Effector CD8-positive, alpha-beta T cell (primary cell): ENCODE measurements around the gene ADAMTSL1.

Experiments
- DNase-seq: peaks from one replicate; lab custom pipeline; 2025; lab: John Stamatoyannopoulos, UW

The ADAMTSL1 gene

GRCh38 chr9:18699764-18700163, 225.8 kb downstream of the ADAMTSL1 start:
- DNase-seq: no peak

DNA sequence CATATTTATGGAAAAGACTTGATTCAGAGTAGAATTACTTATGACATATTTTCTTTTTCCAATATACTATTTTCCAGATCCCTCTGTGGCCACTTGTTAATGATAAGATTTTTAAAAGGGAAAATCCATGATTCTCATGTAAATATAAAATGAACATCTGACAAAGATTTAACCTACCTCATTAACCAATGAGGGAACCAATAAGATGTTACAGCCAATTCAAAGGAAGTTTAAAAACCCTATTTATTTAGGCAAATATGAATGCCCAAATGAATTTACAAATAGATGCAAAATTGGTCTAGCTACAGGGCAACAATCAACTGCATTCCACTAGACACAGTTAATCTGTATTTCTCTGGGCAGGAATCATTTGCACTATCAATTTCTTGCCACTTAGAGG, 226.8 kb downstream of the ADAMTSL1 start:
- DNase-seq: no peak

DNA sequence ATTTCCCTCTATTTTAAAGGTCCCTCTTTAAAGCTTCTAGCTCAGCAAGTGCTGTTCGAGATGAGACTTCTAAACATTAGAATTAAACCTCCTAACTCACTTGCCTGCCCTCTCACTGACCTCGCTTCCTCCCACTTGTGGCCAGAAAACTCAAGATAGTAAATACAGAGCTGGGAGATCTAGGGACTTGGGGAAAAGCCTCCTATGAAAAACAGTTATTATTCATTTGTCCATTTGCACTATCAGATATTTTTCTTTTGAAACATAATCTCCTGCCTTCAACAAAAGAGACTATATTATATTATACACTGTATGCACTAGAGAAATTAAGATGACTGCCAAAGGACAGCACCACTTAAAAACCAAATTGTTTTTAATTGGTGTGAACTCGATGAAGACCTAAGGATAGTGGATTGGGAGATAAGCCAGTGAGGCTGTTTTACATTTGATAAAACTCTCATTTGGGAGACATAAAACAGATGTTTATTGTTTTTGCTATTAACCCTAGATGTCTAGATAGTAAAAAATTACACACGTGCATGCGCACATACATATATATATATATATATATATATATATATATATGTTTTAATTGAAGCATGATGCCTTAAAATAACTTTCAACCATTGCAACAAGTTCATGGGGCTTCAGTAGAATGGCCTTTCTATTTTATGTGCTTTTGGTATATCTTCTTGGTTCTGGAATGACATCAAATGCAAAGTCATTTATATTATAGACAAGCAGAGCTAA, 229.4 kb downstream of the ADAMTSL1 start:
- DNase-seq: no peak

DNA sequence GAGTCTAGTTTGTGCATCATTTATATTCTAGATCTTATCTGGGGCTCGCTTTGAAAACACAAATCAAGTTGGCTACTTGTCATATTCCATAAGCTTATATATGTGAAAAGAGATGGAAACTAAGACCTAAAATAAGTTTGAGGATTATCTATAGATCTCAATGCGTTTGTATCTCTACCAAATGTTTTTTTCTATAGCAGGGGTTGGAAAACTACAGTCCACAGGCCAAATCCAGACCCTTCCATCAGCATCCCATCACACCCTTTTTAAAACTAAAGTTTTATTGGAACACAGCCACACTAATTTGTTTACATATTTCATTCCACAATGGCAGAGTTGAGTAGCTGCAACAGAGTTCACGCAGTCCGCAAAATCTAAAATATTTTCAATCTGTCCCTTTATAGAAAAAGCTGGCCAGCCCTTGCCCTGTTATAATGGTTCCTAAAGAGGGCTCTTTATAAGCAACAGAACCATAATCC, 230.0 kb downstream of the ADAMTSL1 start:
- DNase-seq: no peak

GRCh38 chr9:18705796-18706392, 231.9 kb downstream of the ADAMTSL1 start:
- no peak for DNase-seq

- no peak for DNase-seq
Observed at GRCh38 chr9:18706648-18707047, 232.7 kb downstream of the ADAMTSL1 start.

DNA sequence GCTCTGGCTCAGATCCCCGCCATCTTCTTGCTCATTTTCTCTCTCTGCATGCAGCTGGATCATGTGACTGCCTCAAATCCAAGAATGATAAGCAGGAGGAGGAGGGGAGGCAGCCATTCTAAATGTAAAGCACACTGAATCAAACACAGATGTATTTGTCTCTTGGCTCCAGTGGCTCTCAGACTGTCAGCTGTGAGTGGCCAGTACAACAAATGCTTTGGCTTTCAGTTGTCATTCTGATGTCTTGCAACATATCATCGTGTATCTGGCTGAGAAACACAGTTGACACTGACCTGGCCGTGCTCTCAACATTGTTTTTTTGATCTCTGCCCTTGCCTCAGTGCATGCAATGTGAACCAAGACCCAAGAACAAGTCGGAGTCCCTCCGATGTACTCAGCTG, 233.1 kb downstream of the ADAMTSL1 start:
- DNase-seq: no peak

DNA sequence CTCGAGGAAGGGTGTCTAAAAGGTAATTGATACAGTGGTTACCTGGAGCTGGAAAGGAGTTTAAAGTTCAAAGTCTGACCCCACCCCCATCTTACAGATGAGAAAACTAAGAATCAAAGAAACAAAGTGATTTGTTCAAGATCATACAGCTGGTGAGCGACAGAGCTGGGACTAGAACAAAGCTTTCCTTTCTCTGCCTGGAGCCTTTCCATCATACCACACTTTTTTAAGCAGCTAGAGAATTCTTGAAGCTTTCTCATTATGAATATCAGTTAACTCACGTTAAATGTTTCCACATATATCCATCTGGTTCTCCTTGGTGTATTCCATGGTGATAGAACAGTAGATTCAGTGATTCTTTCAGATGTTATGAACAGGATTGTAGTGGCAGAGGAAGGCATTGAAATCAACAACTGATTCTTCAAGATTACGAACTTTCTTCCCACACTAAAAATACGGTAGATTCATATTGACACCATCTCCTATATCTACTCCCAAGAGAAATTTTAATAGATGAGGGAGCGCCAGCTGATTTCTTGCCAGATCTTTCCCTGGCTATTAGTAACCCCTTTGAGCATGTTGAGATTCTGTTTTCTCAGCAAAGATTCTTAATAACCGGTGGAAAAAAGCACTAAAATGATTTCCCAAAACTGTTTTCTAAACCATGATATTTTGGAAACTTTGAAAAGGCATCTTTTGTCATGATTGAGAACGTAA, 233.7 kb downstream of the ADAMTSL1 start:
- no peak for DNase-seq

DNA sequence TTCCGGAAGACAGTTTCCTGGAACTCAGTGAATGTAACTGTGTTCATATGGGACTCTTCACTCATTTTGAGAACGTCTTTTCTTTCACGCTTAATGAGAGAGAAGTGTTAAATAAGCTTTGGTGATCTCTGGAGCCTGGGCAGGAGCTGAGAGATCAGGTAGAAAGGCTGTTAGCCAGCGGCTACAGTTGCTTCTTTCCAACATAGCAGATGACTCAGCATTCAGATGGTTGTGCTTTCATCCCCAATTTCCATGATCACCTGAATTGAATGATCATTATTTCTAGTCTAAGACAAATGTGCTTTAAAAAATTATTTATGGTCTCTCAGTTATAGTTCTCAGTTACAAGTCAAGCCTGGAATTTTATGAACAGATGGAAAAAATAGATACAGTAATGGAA, 234.5 kb downstream of the ADAMTSL1 start:
- no peak for DNase-seq

- no peak for DNase-seq
Observed at GRCh38 chr9:18710065-18710464, 236.1 kb downstream of the ADAMTSL1 start.

DNA sequence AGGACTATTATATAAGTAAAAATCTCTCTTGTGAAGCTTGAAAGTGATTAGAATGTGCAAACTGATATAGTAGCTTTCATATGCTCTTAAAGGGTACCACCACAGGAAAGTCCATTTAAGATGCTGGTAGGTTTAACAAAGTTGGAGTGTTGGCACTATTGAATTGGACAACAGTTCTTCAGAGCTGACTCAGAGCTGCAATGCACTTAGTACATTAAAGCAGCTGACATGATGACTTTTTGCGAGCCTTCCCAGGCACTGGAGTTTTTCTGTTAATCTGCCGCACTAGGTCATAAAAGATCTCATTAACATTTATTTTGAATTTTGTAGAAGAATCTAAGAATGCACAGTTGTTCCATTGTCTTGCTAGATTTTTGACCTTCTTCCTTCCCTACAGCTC, 243.8 kb downstream of the ADAMTSL1 start:
- DNase-seq: no peak

- no peak for DNase-seq
Observed at GRCh38 chr9:18718393-18718792, 244.4 kb downstream of the ADAMTSL1 start.

GRCh38 chr9:18718932-18719331, 245.0 kb downstream of the ADAMTSL1 start:
- no peak for DNase-seq

- no peak for DNase-seq
Observed at GRCh38 chr9:18720691-18721090, 246.7 kb downstream of the ADAMTSL1 start.

GRCh38 chr9:18721267-18721994, 247.5 kb downstream of the ADAMTSL1 start:
- DNase-seq: no peak

- no peak for DNase-seq
Observed at GRCh38 chr9:18721995-18722310, 248.0 kb downstream of the ADAMTSL1 start.

DNA sequence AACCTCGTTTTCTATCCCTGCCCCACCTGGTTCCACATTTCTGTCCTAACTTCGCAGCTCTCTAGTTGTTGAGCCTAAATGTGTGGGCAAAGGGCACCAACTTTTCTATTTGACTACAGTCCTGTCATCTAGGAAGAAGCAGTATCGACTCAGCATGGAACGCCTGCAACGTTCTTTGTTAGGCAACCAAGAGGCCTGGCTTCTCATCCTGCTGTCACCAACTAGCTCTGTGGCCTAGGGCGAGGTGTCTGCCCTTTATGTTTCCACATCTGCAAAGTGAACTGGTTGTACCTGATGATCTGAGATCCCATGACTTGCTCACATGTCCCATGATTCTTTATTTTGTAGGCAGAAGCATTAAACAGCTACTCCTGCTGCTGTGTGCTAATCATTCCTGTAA, 248.9 kb downstream of the ADAMTSL1 start:
- no peak for DNase-seq

GRCh38 chr9:18723366-18723765, 249.4 kb downstream of the ADAMTSL1 start:
- DNase-seq: no peak

DNA sequence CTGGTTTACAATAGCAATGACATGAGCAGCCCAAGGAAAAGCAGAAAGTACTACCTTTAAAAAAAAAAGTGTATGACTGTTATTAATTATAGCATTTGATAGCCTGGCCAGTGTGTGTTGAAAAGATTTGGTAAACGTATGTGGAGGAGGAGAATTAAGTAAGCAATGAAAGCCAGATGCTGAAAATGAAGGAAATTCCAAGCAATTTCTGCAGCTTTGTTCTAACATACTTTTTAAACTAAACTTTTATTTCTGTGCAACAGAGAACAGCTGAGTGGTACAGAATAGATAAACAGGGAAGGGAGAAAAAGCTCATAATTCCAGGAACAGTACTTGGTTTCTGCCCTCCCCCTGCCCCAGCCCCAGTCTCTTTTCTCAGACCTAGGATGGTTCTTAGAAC, 252.6 kb downstream of the ADAMTSL1 start:
- DNase-seq: no peak

DNA sequence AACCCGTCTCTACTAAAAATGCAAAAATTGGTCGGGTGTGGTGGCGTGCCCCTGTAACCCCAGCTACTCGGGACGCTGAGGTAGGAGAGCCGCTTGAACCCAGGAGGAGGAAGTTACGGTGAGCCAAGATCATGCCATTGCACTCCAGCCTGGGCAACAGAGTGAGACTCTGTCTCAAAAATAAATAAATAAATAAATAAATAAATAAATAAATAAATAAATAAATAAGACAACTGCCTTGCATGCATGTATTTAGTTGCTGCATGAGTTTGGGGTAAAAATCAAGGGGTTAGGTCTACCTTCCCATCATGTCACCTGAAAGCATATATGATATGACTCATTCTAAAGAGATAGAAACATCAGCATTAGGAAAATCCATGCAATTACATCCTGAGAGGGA, 254.0 kb downstream of the ADAMTSL1 start:
- no peak for DNase-seq

DNA sequence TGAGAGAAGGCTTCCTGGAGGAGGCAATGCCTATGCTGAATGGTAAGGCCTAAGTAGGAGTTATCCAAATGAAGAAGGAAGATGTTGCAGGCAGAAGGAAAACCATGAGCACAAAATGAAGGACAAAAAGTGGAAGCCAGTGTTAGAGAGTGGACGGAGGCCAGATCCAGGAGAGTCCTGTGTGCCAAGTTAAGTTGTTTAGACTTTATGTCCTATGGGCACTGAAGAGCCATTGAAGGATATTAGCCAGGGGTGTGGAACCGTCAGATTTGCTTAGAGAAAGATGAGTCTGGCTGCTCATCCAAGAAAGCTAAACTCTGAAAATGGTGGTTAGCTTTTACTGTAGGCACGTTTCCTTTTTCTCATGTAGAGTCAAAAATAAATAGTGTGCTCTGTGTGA, 254.7 kb downstream of the ADAMTSL1 start:
- DNase-seq: no peak

- DNase-seq: no peak
Observed at GRCh38 chr9:18730241-18730640, 256.3 kb downstream of the ADAMTSL1 start.

GRCh38 chr9:18739127-18739526, 265.2 kb downstream of the ADAMTSL1 start:
- no peak for DNase-seq
